GM12874 (cell line): ENCODE results near the gene FMO2.

Source experiments
- TF ChIP-seq, protein P1 (sequence below): IDR thresholded peaks from 2 replicates; pipeline ENCODE4 v1.5.1; 2011; ENCODE audit warnings: low read depth, mild to moderate bottlenecking, control low read depth, low read length, moderate library complexity; ENCODE audit not compliant: insufficient read depth

FMO2 gene

DNA sequence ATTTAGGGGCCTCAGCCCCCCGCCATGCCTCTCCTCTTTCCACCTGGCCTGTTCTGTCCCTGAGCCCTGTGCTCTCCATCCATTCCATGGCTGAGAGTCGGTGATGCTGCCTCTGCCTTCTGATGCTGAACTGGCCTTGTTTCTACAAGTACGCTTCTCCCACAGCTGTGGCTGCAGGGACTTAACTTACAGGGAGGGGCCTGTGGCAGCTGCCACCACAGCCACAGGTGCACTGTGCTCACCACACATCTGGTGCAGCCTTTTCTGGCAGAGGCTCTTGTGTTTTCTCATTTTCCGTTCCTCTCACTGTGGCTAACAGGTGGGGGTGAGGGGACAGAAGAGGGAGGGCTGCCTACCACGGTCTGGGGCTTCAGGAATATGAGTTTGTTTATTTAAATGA is 67.4 kb downstream of the FMO2 start:
- TF ChIP-seq, protein P1, sequence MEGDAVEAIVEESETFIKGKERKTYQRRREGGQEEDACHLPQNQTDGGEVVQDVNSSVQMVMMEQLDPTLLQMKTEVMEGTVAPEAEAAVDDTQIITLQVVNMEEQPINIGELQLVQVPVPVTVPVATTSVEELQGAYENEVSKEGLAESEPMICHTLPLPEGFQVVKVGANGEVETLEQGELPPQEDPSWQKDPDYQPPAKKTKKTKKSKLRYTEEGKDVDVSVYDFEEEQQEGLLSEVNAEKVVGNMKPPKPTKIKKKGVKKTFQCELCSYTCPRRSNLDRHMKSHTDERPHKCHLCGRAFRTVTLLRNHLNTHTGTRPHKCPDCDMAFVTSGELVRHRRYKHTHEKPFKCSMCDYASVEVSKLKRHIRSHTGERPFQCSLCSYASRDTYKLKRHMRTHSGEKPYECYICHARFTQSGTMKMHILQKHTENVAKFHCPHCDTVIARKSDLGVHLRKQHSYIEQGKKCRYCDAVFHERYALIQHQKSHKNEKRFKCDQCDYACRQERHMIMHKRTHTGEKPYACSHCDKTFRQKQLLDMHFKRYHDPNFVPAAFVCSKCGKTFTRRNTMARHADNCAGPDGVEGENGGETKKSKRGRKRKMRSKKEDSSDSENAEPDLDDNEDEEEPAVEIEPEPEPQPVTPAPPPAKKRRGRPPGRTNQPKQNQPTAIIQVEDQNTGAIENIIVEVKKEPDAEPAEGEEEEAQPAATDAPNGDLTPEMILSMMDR: no peak

DNA sequence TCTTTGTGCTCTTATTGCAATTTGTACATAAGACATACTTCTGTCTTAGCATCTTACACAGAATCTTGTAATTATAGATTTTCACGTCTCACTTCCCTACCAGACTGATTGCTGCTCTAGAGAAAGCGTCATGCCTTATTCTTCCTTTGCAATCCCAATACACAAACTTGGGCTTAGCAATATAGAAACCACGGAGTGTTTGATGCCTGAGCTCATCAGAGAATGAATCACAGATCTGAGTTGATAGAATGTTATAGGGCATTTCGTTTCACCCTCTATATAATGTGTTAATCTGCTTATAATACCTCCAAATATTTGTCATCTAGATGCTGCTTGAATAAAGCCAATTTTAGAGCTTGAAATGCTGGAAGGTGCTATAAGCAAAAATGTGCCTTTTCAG is 69.8 kb downstream of the FMO2 start:
- TF ChIP-seq, protein P1: no peak

- TF ChIP-seq, protein P1: no peak
These were observed 72.0 kb downstream of the FMO2 start for GRCh38 chr1:171256940-171257606.

DNA sequence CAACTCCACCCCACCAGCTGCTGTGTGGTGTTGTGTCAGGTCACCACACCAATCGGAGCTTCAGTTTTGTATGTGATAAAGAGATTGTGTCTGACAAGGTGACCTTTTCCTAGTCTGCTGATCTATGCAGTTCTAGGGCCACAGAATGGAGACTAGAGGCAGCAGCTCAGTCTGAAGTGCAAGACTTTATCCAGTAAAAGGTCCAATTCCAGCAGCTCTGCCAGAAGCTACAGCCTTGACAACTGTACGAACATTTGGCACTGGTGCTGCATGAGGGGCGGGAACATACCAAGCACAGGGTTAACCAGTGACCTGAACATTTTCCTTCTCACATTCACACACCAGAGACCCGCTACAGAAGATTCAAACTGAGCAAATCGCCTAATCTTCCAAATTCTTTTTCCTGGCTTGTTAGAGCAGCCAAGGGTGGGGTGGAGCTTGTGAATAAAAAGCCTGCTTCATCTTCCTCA is 72.5 kb downstream of the FMO2 start:
- TF ChIP-seq, protein P1: no peak

- TF ChIP-seq, protein P1: no peak
These were observed 73.3 kb downstream of the FMO2 start for GRCh38 chr1:171258429-171258828.

DNA sequence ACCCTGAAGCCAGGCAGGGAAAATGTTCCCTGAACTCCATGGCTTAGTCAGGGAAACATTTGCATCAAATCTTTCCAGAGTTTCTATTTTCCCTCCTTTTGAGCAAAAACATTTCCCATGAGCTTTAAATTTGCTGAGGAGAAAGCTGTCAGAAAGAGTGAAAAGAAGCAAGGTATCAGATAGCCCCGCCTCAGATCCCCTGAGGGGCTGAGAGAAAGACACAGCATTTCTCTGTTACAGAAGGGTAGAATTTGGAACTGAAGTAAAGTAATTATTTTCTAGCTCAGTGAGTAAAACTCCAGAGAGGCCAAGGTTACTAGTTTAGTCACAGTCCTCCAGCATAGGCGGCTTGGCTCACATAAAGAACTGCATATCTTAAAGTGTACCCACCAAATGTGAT is 73.8 kb downstream of the FMO2 start:
- TF ChIP-seq, protein P1: no peak
